ENCODE measurements around the gene D2HGDH. TPM values are rescaled to one million over a fixed set of nuclear protein-coding genes. Genes with fewer than 3 reads are reported as not detected.

D2HGDH gene
- total and polyA plus RNA-seq, 3 experiments from 2014 or later, result 5.7 to 23.4 (median 22.9) TPM

DNA sequence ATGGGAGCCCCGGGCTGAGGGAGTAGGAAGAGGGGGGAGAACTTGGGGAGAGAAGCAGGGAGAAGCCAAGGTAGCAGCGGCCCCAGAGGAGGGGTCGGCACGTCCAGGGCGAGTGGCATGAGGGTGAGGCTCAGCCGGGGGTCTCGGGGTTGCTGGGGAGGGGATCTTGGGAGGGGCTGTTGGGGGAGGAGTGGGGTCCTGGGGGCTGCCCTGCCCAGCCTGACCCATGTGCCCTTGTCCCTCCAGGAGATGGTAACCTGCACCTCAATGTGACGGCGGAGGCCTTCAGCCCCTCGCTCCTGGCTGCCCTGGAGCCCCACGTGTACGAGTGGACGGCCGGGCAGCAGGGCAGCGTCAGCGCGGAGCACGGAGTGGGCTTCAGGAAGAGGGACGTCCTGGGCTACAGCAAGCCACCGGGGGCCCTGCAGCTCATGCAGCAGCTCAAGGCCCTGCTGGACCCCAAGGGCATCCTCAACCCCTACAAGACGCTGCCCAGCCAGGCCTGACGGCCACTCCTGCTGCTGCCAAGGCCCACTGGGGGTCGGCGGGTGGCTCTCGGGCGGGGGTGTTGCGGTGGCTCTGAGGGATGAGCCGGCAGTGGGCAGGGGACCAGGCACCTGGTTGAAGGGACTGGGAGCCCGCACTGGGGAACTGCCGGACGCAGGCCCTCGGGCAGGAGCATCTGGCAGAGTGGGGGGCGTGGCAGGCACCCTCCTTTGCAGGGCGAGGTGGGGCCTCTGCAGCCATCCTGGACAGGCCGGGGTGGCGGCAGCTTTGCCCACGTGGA lies 33.2 kb downstream of the D2HGDH start:
- peaks cover 25 to 42% (median 28%) of the 10 kb centered on the region in 3 donors for H3K4me1 Mint-ChIP-seq
- H3K4me3 Mint-ChIP-seq, result no peak overlapping the region
- no peak overlapping the region for H3K27ac Mint-ChIP-seq
- H3K36me3 Mint-ChIP-seq, result peaks cover 0 to 2% (median 0%) of the 10 kb centered on the region in 3 donors
- no peak overlapping the region for H3K4me3 ChIP-seq (ENCODE audit: low read length)
- ChIA-PET CTCF (no interaction called here), POLR2A (no interaction called here)
- H3K36me3 ChIP-seq (ENCODE audit: insufficient read depth, low read length), result no peaks in the 10 kb centered on the region
- H3K9me3 ChIP-seq (ENCODE audit: low read length), result no peaks in the 10 kb centered on the region
- H3K9me3 Mint-ChIP-seq, result no peaks in the 10 kb centered on the region
- no peak for DNase-seq
- H3K27me3 ChIP-seq (ENCODE audit: insufficient read depth, low read length, poor library complexity, severe bottlenecking), result no peaks in the 10 kb centered on the region
- peaks cover 26% of the 10 kb centered on the region for H3K4me1 ChIP-seq (ENCODE audit: insufficient read depth, low read length)
- no peak overlapping the region for H3K27ac ChIP-seq (ENCODE audit: low read depth, low read length)
- H3K27me3 Mint-ChIP-seq, result peaks cover 0 to 3% of the 10 kb centered on the region in 2 donors

- Histone ChIP-seq H3K27ac (ENCODE audit: low read depth, low read length) (no peak overlapping the region), H3K36me3 (ENCODE audit: insufficient read depth, low read length) (no peaks in the 10 kb centered on the region), H3K4me3 (ENCODE audit: low read length) (no peak overlapping the region), H3K27me3 (ENCODE audit: insufficient read depth, low read length, poor library complexity, severe bottlenecking) (no peaks in the 10 kb centered on the region), H3K4me1 (ENCODE audit: insufficient read depth, low read length) (peaks cover 27% of the 10 kb centered on the region), H3K9me3 (ENCODE audit: low read length) (no peaks in the 10 kb centered on the region)
- Mint-ChIP-seq H3K36me3 (peaks cover 0 to 2% (median 0%) of the 10 kb centered on the region in 3 donors), H3K4me1 (peaks cover 22 to 37% (median 23%) of the 10 kb centered on the region in 3 donors), H3K4me3 (peak overlapping the region in 1 of 7 donors; percentile 32), H3K27ac (peak overlapping the region in 3 of 8 donors; percentile 6 to 42 (median 27)), H3K9me3 (no peaks in the 10 kb centered on the region), H3K27me3 (no peaks in the 10 kb centered on the region)
- no peak for DNase-seq
- ChIA-PET CTCF (no interaction called here), POLR2A (no interaction called here)
These were observed 33.9 kb downstream of the D2HGDH start for GRCh38 chr2:241768251-241768711.

GRCh38 chr2:241768850-241769249 lies 34.4 kb downstream of the D2HGDH start:
- H3K4me1 ChIP-seq (ENCODE audit: insufficient read depth, low read length), result peaks cover 21% of the 10 kb centered on the region
- DNase-seq, result no peak
- H3K9me3 ChIP-seq (ENCODE audit: low read length), result no peaks in the 10 kb centered on the region
- no peak overlapping the region for H3K4me3 Mint-ChIP-seq
- ChIA-PET CTCF (no interaction called here), POLR2A (no interaction called here)
- H3K9me3 Mint-ChIP-seq, result no peaks in the 10 kb centered on the region
- peak overlapping the region in 3 of 8 donors; percentile 6 to 42 (median 27) for H3K27ac Mint-ChIP-seq
- H3K27me3 ChIP-seq (ENCODE audit: insufficient read depth, low read length, poor library complexity, severe bottlenecking), result no peaks in the 10 kb centered on the region
- no peaks in the 10 kb centered on the region for H3K27me3 Mint-ChIP-seq
- no peak overlapping the region for H3K27ac ChIP-seq (ENCODE audit: low read depth, low read length)
- H3K36me3 ChIP-seq (ENCODE audit: insufficient read depth, low read length), result no peaks in the 10 kb centered on the region
- H3K36me3 Mint-ChIP-seq, result peaks cover 0 to 2% (median 0%) of the 10 kb centered on the region in 3 donors
- peaks cover 17 to 32% (median 17%) of the 10 kb centered on the region in 3 donors for H3K4me1 Mint-ChIP-seq
- no peak overlapping the region for H3K4me3 ChIP-seq (ENCODE audit: low read length)

DNA sequence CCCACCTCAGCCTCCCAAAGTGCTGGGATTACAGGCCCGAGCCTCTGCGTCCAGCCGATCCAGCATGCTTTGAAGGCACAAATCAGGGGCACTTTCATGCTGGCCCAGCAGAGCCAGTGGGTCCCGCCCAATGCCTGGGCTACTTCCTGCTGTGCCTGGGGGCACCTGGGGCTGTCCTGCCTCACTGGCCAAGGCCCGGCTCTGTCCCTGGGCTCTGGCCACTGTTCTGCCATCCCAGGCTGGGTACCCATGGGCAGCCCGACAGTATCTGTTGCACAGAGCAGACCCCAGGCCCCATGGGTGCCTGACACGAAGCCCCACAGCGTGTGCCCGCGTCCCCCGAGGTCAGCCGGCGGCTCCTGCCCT lies 35.4 kb downstream of the D2HGDH start:
- Histone ChIP-seq H3K4me3 (ENCODE audit: low read length) (no peak overlapping the region), H3K4me1 (ENCODE audit: insufficient read depth, low read length) (peaks cover 12% of the 10 kb centered on the region), H3K27me3 (ENCODE audit: insufficient read depth, low read length, poor library complexity, severe bottlenecking) (no peaks in the 10 kb centered on the region), H3K9me3 (ENCODE audit: low read length) (no peaks in the 10 kb centered on the region), H3K27ac (ENCODE audit: low read depth, low read length) (no peak overlapping the region), H3K36me3 (ENCODE audit: insufficient read depth, low read length) (no peaks in the 10 kb centered on the region)
- no peaks in the 10 kb centered on the region for H3K9me3 Mint-ChIP-seq
- POLR2A ChIA-PET, result no interaction called here
- no peaks in the 10 kb centered on the region for H3K27me3 Mint-ChIP-seq
- CTCF ChIA-PET, result no interaction called here
- H3K4me1 Mint-ChIP-seq, result peaks cover 11 to 22% (median 12%) of the 10 kb centered on the region in 3 donors
- no peak for DNase-seq
- no peak overlapping the region for H3K27ac Mint-ChIP-seq
- peaks cover 0 to 2% (median 0%) of the 10 kb centered on the region in 3 donors for H3K36me3 Mint-ChIP-seq
- no peak overlapping the region for H3K4me3 Mint-ChIP-seq

- Mint-ChIP-seq H3K9me3 (no peaks in the 10 kb centered on the region), H3K4me1 (peaks cover 11 to 21% (median 12%) of the 10 kb centered on the region in 3 donors), H3K36me3 (peaks cover 0 to 2% (median 0%) of the 10 kb centered on the region in 3 donors), H3K27ac (no peak overlapping the region), H3K4me3 (no peak overlapping the region), H3K27me3 (no peaks in the 10 kb centered on the region)
- DNase-seq, result no peak
- Histone ChIP-seq H3K27me3 (ENCODE audit: insufficient read depth, low read length, poor library complexity, severe bottlenecking) (no peaks in the 10 kb centered on the region), H3K4me3 (ENCODE audit: low read length) (no peak overlapping the region), H3K27ac (ENCODE audit: low read depth, low read length) (no peak overlapping the region), H3K36me3 (ENCODE audit: insufficient read depth, low read length) (no peaks in the 10 kb centered on the region), H3K9me3 (ENCODE audit: low read length) (no peaks in the 10 kb centered on the region), H3K4me1 (ENCODE audit: insufficient read depth, low read length) (peaks cover 11% of the 10 kb centered on the region)
- ChIA-PET CTCF (no interaction called here), POLR2A (no interaction called here)
These were observed 35.9 kb downstream of the D2HGDH start for GRCh38 chr2:241770185-241770935.

GRCh38 chr2:241770936-241771285 lies 36.5 kb downstream of the D2HGDH start:
- Mint-ChIP-seq H3K4me1 (peaks cover 11 to 21% (median 12%) of the 10 kb centered on the region in 3 donors), H3K27ac (peak overlapping the region in 1 of 8 donors; percentile 94), H3K36me3 (peaks cover 0 to 2% (median 0%) of the 10 kb centered on the region in 3 donors), H3K27me3 (no peaks in the 10 kb centered on the region), H3K9me3 (no peaks in the 10 kb centered on the region), H3K4me3 (peak overlapping the region in 1 of 7 donors; percentile 20)
- H3K36me3 ChIP-seq (ENCODE audit: insufficient read depth, low read length), result no peaks in the 10 kb centered on the region
- no peaks in the 10 kb centered on the region for H3K9me3 ChIP-seq (ENCODE audit: low read length)
- peaks cover 11% of the 10 kb centered on the region for H3K4me1 ChIP-seq (ENCODE audit: insufficient read depth, low read length)
- H3K27ac ChIP-seq (ENCODE audit: low read depth, low read length), result no peak overlapping the region
- CTCF ChIA-PET, result interaction anchor here (1.5 kb wide), 1 partner anchor 108 kb away, joined by 4 read pairs; no protein-coding TSS in a partner anchor
- no peak for DNase-seq
- H3K27me3 ChIP-seq (ENCODE audit: insufficient read depth, low read length, poor library complexity, severe bottlenecking), result no peaks in the 10 kb centered on the region
- H3K4me3 ChIP-seq (ENCODE audit: low read length), result no peak overlapping the region
- POLR2A ChIA-PET, result no interaction called here

DNA sequence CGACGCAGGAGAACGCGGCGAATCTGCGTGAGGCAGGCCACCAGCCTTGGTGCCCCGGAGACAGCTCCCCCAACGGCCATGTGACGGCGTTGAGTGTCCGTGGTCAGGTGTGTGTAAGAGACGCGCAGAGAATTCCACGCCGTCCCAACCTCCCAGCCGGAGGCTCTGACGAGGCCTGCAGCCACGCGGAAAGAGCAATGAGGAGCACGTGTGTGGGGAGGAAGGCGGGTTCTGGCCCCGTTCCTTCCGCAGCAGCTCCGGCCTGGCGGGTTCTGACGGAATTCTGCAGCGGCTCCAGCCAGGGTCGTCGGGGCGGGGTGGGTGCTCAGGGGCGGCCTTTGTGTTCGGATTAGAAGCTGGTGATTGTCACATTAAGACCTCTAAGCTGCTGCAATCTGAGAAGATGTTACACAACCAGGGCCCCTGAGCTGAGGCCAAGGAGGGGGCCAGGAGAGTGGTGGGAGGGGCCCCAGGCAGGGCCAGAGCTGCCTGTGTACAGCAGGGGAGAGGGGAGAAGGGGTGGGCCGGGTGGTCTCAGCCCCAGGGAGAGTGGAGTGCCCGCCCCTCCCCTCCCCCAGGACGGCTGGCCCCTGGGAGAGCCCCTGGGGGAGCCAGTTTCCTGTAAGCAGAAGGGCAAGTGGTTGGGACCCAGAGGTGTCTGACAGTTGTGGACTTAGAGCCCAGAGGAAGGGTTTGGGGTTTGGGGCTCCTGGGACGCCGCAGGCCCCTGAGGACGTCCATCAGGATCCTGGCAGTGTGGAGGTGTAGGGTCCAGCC lies 37.0 kb downstream of the D2HGDH start:
- DNase-seq, result peak in 1 of 5 donors; percentile 48

More for the DNA sequence above, 37.0 kb downstream of the D2HGDH start:
- Histone ChIP-seq H3K9me3 (ENCODE audit: low read length) (no peaks in the 10 kb centered on the region), H3K36me3 (ENCODE audit: insufficient read depth, low read length) (no peaks in the 10 kb centered on the region), H3K27ac (ENCODE audit: low read depth, low read length) (no peak overlapping the region), H3K4me3 (ENCODE audit: low read length) (no peak overlapping the region), H3K27me3 (ENCODE audit: insufficient read depth, low read length, poor library complexity, severe bottlenecking) (no peaks in the 10 kb centered on the region), H3K4me1 (ENCODE audit: insufficient read depth, low read length) (peaks cover 11% of the 10 kb centered on the region)
- Mint-ChIP-seq H3K27ac (peak overlapping the region in 7 of 8 donors; percentile 4 to 94 (median 37)), H3K36me3 (peaks cover 0 to 2% (median 0%) of the 10 kb centered on the region in 3 donors), H3K9me3 (no peaks in the 10 kb centered on the region), H3K27me3 (no peaks in the 10 kb centered on the region), H3K4me1 (peaks cover 11 to 21% (median 12%) of the 10 kb centered on the region in 3 donors), H3K4me3 (peak overlapping the region in 6 of 7 donors; percentile 18 to 90 (median 43))
- ChIA-PET POLR2A (no interaction called here), CTCF (interaction anchor here (1.5 kb wide), 1 partner anchor 107 kb away, joined by 4 read pairs; no protein-coding TSS in a partner anchor)
